Choroid plexus epithelial cell (primary cell): ENCODE data around the gene LAMB3.

ENCODE experiments used
- DNase-seq: peaks from one replicate; pipeline ENCODE4 v3.0.0-alpha.2; 2010; ENCODE audit warnings: low read depth
- H3K4me3 ChIP-seq: 2 replicates; pipeline ENCODE4 v1.5.1; 2011; ENCODE audit warnings: low read depth, mild to moderate bottlenecking, control low read depth, low read length, moderate library complexity
- CTCF ChIP-seq: conservative IDR thresholded peaks from 2 replicates; pipeline ENCODE4 v1.5.1; 2011; ENCODE audit warnings: low read depth, mild to moderate bottlenecking, control low read depth, inconsistent platforms, low read length, moderate library complexity

LAMB3 gene

GRCh38 chr1:209621741-209622655, 30.2 kb downstream of the LAMB3 start:
- no peak for DNase-seq
- no peak overlapping the region for H3K4me3 ChIP-seq
- TF ChIP-seq CTCF = no peak

GRCh38 chr1:209621286-209621685, 30.9 kb downstream of the LAMB3 start:
- H3K4me3 ChIP-seq = no peak overlapping the region
- TF ChIP-seq CTCF = no peak
- DNase-seq = no peak

- DNase-seq = peak; percentile 85
- no peak for TF ChIP-seq CTCF
- no peak overlapping the region for H3K4me3 ChIP-seq
These were observed 31.7 kb downstream of the LAMB3 start for GRCh38 chr1:209620487-209620884.

GRCh38 chr1:209619696-209620486, 32.3 kb downstream of the LAMB3 start:
- H3K4me3 ChIP-seq = no peak overlapping the region
- DNase-seq = no peak
- no peak for TF ChIP-seq CTCF

- no peak for DNase-seq
- H3K4me3 ChIP-seq = no peak overlapping the region
- no peak for TF ChIP-seq CTCF
These were observed 33.3 kb downstream of the LAMB3 start for GRCh38 chr1:209618756-209619420.

GRCh38 chr1:209618291-209618690, 33.9 kb downstream of the LAMB3 start:
- no peak for TF ChIP-seq CTCF
- no peak for DNase-seq
- no peak overlapping the region for H3K4me3 ChIP-seq
